ENCODE data around the gene IL6ST.

Gene IL6ST

DNA sequence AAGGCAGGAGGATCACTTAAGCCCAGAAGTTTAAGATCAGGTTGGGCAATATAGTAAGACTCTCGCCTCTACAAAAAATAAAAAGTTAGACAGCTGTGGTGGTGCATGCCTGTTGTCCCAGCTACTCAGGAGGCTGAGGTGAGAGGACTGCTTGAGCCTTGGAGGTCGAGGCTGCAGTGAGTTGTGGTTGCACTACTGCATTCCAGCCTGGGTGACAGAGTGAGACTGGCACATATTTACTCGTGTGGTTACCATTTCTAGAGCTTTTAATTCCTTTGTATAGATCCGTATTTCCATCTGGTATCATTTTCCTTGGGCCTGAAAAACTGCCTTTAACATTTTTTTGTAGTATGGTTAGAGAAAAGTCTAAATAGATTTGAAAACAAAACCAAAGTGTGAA lies 7.8 kb downstream of the IL6ST start:
- in situ Hi-C loops (cut with MboI; ENCODE audit: low pct_unique_long_range_greater_than_20kb, low sequenced_read_pairs, unreplicated experiment): no loop called here
- TF ChIP-seq, protein P1, sequence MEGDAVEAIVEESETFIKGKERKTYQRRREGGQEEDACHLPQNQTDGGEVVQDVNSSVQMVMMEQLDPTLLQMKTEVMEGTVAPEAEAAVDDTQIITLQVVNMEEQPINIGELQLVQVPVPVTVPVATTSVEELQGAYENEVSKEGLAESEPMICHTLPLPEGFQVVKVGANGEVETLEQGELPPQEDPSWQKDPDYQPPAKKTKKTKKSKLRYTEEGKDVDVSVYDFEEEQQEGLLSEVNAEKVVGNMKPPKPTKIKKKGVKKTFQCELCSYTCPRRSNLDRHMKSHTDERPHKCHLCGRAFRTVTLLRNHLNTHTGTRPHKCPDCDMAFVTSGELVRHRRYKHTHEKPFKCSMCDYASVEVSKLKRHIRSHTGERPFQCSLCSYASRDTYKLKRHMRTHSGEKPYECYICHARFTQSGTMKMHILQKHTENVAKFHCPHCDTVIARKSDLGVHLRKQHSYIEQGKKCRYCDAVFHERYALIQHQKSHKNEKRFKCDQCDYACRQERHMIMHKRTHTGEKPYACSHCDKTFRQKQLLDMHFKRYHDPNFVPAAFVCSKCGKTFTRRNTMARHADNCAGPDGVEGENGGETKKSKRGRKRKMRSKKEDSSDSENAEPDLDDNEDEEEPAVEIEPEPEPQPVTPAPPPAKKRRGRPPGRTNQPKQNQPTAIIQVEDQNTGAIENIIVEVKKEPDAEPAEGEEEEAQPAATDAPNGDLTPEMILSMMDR (IDR thresholded peaks at IDR 0.05; ENCODE audit: extremely low read depth, insufficient read depth, missing control alignments): no peak
- DNase-seq (ENCODE audit: low spot score): no peak

- no peak for DNase-seq (ENCODE audit: low spot score)
- TF ChIP-seq, protein P1 (IDR thresholded peaks at IDR 0.05; ENCODE audit: extremely low read depth, insufficient read depth, missing control alignments): no peak
- in situ Hi-C loops (cut with MboI; ENCODE audit: low pct_unique_long_range_greater_than_20kb, low sequenced_read_pairs, unreplicated experiment): no loop called here
Observed at GRCh38 chr5:55985181-55985580, 9.6 kb downstream of the IL6ST start.

DNA sequence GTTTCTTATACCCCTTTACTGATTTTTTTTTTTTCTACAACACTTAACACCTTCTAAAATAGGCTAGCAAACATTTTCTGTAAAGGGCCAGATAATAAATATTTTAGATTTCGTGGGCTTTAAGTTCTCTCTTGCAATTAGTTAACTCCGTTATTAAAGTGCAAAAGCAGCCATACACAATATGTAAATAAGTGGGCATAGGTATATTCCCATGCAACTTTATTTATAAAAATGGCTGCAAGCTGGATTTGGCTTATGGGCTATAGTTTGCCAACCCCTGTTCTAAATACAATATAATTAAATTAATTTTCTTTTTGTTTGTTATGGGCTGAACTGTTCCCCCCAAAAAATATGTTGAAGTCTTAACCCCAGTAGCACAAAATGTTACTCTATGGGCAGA lies 10.8 kb downstream of the IL6ST start:
- in situ Hi-C loops (cut with MboI; ENCODE audit: low pct_unique_long_range_greater_than_20kb, low sequenced_read_pairs, unreplicated experiment): no loop called here
- TF ChIP-seq, protein P1 (IDR thresholded peaks at IDR 0.05; ENCODE audit: extremely low read depth, insufficient read depth, missing control alignments): no peak
- no peak for DNase-seq (ENCODE audit: low spot score)

DNA sequence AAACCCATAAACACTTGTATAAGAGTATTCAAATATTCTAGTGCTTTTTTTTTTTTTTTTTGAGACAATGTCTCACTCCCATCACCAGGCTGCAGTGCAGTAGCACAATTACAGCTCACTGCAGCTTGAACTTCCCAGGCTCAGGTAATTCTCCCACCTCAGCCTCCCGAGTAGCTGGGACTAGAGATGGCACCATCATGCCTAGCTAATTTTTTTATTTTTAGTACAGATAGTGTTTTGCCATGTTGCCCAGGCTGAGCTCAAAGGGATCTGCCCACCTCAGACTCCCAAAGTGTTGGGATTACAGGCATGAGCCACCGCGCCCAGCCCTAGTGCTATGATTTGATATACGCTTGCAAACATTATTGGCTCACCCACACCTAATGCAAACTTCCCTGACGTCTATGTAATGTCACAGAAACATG lies 11.8 kb downstream of the IL6ST start:
- no peak for DNase-seq (ENCODE audit: low spot score)
- in situ Hi-C loops (cut with MboI; ENCODE audit: low pct_unique_long_range_greater_than_20kb, low sequenced_read_pairs, unreplicated experiment): no loop called here
- TF ChIP-seq, protein P1 (IDR thresholded peaks at IDR 0.05; ENCODE audit: extremely low read depth, insufficient read depth, missing control alignments): peak; percentile 19

GRCh38 chr5:55973296-55973695 lies 21.5 kb downstream of the IL6ST start:
- no peak for DNase-seq (ENCODE audit: low spot score)
- in situ Hi-C loops (cut with MboI; ENCODE audit: low pct_unique_long_range_greater_than_20kb, low sequenced_read_pairs, unreplicated experiment): no loop called here
- TF ChIP-seq, protein P1 (IDR thresholded peaks at IDR 0.05; ENCODE audit: extremely low read depth, insufficient read depth, missing control alignments): no peak

DNA sequence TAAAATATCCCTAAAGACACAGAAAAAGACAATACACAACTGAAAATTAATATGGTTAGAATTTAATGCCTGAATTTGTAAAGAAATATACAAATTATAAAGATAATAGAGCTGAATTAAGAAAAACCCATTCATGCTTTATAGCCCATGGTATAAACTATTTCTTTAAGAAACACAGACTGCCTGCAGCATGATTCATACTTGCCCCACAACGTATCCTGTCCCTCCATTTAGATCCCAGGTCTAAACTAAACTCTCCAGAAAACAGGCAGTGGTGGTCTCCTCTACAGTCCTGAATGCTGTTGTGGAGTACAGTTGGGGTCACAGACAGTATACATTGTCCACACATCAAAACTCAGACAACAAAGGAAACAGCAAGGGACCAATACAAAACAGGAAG lies 24.8 kb downstream of the IL6ST start:
- TF ChIP-seq, protein P1 (IDR thresholded peaks at IDR 0.05; ENCODE audit: extremely low read depth, insufficient read depth, missing control alignments): no peak
- in situ Hi-C loops (cut with MboI; ENCODE audit: low pct_unique_long_range_greater_than_20kb, low sequenced_read_pairs, unreplicated experiment): no loop called here
- no peak for DNase-seq (ENCODE audit: low spot score)

DNA sequence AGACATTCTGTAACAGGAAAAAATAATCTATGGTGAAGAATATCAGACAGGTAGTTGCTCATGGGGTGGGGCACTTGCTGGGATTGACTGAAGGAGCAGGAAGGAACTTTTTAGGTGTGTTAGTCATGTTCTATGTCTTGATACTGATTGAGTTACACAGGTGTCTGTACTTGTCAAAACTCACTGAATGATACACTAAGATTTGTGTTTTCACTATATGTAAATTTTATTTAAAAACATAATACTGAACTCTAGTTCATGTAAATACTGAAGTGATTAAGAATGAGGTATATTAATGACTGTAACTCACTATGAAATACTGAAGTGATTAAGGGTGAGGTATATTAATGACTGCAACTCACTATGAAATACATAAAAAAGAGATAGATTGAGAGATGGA lies 28.5 kb downstream of the IL6ST start:
- TF ChIP-seq, protein P1 (IDR thresholded peaks at IDR 0.05; ENCODE audit: extremely low read depth, insufficient read depth, missing control alignments): no peak
- no peak for DNase-seq (ENCODE audit: low spot score)
- in situ Hi-C loops (cut with MboI; ENCODE audit: low pct_unique_long_range_greater_than_20kb, low sequenced_read_pairs, unreplicated experiment): no loop called here
